GM12891 (cell line): ENCODE results near the gene RBBP8NL.

Source experiments
- DNase-seq: peaks from one replicate; pipeline ENCODE4 v3.0.0; 2011; ENCODE audit warnings: low spot score; ENCODE audit not compliant: insufficient read length
- FAIRE-seq: peaks from 2 replicates; lab custom pipeline; 2011; peaks lifted over from hg19 to GRCh38; lab: Jason Lieb, UNC
- PAX5 ChIP-seq: IDR thresholded peaks from 2 replicates; pipeline ENCODE4 v1.6.1; 2011; ENCODE audit warnings: low read length, moderate library complexity, mild to moderate bottlenecking; ENCODE audit not compliant: insufficient read depth, severe bottlenecking
- POLR2A ChIP-seq: IDR thresholded peaks from 2 replicates; pipeline ENCODE4 v1.6.1; 2011; ENCODE audit warnings: low read depth, low read length, control low read depth
- POLR2AphosphoS5 ChIP-seq: IDR thresholded peaks from 2 replicates; pipeline ENCODE4 v1.6.1; 2011; ENCODE audit warnings: low read depth, low read length, control low read depth
- POU2F2 ChIP-seq: IDR thresholded peaks from 2 replicates; pipeline ENCODE4 v1.6.1; 2011; ENCODE audit warnings: low read depth, mild to moderate bottlenecking, control low read depth, low read length, moderate library complexity
- SPI1 ChIP-seq: IDR thresholded peaks from 2 replicates; pipeline ENCODE4 v1.6.1; 2011; ENCODE audit warnings: low read depth, low read length, control low read depth
- TAF1 ChIP-seq: IDR thresholded peaks from 2 replicates; pipeline ENCODE4 v1.6.1; 2011; ENCODE audit warnings: low read depth, low read length, control low read depth

Gene RBBP8NL

DNA sequence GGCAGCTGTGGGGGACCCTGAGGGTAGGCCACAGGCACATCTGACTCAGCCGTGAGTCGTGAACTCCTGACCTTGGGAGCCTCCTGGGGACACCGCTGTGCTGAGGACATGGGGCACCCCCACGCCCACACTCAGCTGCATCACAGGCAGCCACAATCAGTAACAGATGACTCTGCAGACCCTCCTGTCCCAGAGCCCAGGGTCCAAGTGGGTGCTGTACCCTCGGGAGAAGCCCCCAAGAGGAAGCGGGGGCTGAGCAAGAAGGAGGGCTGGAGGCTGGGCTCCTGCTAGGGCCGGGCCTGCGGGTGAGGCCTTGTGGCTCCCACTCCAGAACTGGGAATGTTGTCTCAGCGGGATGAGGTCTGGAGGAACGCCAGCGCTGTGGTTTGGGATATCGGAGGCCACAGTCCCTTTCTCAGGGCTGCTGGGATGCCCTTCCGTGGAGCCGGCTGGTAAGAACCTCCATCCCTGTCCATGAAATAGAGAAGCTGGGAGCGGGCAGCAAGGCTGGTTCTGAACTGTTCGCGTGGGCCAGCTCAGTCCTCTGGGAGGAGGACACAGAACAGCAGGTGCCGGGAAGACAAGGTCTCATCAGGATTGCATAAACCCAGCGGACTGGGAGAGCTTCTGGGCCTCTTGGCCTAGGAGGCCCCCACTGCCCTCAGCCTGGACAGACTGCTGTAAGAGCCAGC is 57.1 kb downstream of the RBBP8NL start:
- no peak for TF ChIP-seq POLR2A
- FAIRE-seq (no peak), DNase-seq (no peak)

DNA sequence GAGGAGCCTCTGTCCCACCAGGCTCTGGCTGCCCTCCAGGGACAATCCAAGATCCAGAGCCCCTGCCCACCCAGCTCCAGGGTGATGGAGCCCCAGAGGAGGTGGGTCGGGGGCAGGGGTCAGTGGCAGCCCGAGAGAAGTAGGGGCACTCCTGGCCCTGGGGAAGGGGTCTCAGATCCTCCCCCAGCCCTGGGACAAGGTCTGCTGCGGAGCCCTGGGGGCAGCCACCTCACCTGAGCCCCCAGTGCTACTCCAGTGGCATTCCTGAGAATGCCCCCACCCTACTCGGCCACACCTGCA is 57.6 kb downstream of the RBBP8NL start:
- TF ChIP-seq POLR2AphosphoS5 (no peak), SPI1 (no peak), TAF1 (no peak), POLR2A (no peak), PAX5 (no peak), POU2F2 (no peak)
- no peak for DNase-seq
- FAIRE-seq = no peak

DNA sequence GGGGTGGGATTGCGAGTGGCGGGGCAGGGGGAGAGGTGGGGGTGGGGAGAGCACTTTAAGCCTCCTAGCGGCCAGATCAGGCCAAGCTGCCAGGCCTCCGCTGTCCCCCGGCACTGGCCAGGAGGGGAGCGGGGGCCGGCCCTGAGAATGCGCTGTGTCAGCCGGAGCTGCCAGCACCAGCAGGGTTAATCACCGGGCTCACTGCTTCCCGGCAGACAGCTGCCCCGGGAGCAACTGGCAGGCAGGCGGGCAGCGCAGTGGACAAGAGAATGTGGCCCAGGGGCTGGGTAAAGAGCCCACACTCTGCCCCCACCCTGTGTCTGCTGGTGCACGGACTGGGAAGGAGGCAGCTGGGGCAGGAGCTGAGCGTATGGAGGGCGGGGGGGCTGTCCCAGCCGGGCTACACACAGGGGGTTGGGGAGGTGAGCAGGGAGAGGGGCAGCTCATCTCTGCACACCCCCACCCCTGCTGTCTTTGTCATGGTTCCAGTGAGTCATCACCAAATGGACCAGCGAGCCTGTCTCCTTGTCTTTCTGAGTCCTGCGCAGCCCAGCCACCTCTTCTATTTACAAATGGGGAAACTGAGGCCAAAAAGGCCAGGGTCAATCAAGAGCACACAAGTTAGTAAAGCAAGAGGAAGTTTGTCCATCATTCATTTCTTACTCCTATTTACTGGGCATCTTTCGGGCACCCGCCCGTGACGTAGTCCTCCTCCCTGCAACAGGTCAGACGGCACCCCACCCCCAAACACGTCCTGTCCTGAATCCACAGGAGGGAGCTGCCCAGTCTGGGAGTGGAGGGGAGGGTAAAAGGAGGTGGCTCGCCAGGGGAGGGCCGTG is 58.1 kb downstream of the RBBP8NL start:
- DNase-seq (no peak), FAIRE-seq (no peak)
- TF ChIP-seq PAX5 = no peak
- TF ChIP-seq POLR2AphosphoS5 = no peak
- no peak for TF ChIP-seq TAF1
- no peak for TF ChIP-seq POLR2A
- no peak for TF ChIP-seq SPI1
- TF ChIP-seq POU2F2 = no peak

DNA sequence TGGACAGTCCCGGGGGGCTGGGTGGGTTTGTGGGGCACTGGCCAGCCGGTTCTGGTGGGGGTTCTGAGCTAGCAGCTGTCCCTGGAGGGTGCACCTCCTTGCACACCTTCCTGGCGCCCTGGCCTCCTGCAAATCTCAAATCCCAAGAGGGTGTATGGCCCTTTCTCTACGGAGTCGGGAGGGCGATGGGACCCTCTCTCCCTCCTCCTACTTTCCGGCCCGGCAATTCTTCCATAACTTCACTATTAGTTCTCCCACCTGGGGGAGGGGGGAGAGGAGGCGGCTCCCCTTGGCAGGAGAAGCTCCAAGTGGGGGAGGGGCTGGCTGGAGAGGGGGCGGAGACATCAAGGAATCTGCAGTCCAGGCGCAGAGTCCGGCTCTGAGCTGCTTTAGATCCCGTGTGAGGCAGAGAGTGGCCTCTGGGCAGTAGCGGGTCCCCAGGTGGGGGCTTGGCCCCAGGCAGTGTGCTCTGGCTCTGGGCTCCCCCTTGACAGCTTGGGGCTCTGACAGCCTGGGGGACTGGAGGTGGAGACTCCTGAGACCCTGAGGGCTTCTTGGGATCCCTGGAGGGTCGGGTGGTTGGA is 58.9 kb downstream of the RBBP8NL start:
- FAIRE-seq (no peak), DNase-seq (no peak)
- TF ChIP-seq SPI1 = no peak
- no peak for TF ChIP-seq POLR2A
- no peak for TF ChIP-seq PAX5
- TF ChIP-seq POLR2AphosphoS5 = no peak
- TF ChIP-seq TAF1 = no peak
- TF ChIP-seq POU2F2 = no peak

DNA sequence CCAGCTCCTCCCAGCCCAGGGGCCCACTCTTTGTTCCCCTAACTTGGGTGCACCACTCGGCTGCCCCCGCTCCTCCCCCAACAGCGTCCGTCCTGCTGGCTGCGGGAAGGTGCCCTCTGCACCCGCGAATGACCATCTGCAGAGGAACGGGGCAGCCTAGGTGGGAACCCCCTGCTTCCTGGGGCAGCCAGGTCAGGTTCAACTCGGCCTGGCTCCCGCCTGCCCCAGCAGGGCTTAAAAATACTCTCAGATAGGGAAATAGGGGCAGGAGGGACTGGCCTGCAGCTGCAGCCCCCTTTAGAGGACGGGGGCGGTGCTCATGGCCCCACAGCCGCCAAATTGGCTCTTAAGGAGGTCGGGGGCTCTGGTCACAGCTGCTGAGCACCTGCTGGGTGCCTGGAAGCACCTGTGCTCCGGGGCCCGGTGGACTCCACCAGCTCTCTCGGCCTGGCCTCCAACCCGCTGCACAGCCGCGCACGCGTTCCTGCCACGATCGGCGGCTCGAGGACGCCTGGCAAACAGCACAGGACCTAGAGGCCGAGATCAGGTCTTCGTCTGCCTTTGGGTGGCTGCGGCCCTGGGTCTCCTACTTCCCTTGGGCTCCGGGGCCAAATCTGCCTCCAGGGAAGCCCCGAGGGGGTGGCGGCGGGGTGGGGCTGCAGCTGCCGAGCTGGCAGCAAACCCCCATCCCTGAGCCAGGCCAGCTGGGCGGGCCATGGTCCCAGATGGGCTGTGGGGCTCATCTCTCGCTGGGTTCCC is 59.5 kb downstream of the RBBP8NL start:
- FAIRE-seq = no peak

DNA sequence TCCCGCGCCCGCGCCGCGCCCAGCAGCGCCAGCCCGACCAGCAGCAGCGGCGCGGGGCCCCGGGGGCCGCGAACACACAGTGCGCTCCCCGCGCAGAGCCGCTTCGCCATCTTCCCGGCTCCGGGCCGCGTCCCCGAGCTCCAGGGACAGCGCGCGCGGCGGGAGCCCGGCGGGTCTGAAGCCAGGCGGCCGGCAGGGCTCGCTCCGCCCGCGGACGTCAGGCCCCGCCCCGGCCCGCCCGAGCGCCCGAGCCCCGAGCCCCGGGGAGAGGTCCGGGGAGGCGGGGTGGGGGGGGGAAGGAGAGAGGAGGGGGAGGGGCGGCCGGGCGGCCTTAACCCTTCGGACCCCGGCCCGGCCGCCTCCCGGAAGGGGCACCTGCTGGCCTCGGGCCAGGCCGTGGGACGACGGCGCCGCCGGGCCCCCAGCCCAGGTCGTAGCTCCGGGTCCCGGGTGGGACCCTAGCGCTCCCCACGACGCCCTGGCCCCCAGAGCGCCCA is 60.2 kb downstream of the RBBP8NL start, which contains the start of gene LAMA5:
Gene LAMA5, minus strand, starts transcription at position 177 of the 497 bp plus-strand sequence. Its CDS starts 67 bp downstream, at position 110.
- TF ChIP-seq POU2F2 = no peak
- peak; percentile 85 for DNase-seq
- FAIRE-seq = no peak

More for the DNA sequence above, 59.5 kb downstream of the RBBP8NL start:
- no peak for DNase-seq
- no peak for TF ChIP-seq POLR2A
- no peak for TF ChIP-seq POU2F2
- no peak for TF ChIP-seq PAX5
- no peak for TF ChIP-seq POLR2AphosphoS5
- no peak for TF ChIP-seq TAF1
- TF ChIP-seq SPI1 = no peak

DNA sequence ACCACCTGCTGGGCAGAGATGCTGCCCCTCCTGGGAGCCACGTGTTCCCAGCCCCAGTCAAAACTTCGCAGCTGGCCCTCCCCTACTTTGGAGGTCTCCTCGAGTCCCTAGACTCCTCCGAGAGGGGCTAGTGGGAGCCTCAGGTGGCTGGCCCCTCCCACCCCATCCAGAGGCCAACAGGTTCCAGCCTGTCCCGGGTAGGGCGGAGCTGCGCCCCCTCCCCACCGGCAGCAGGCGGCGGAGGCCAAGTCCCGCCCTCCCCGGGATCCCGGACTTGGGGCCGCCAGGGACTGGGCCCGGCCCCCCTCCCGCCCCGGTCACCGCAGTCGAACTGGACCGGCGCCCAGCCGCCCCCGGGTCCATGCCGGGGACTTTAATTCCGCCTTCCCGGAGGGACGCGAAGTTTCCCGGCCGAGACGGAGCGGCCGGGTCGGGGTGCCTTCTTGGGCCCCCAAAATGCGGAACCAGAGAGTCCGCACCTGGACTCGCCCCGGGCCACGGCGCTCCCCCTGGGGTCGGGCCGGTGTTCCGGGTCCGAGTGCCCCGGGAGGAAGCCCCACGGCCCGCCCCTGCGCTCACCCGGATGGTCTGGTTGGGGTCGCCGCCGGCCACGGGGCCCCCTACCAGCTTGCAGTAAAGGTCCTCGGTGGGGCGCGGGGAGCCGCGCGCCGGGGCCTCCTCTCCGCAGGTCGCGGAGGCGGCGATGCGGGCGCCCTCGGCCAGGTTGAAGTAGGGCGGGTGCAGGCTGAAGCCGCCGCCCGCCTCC is 60.8 kb downstream of the RBBP8NL start:
- FAIRE-seq (no peak), DNase-seq (no peak)
- no peak for TF ChIP-seq POLR2AphosphoS5
- TF ChIP-seq TAF1 = no peak
- TF ChIP-seq POU2F2 = no peak
- TF ChIP-seq SPI1 = no peak
- no peak for TF ChIP-seq POLR2A

DNA sequence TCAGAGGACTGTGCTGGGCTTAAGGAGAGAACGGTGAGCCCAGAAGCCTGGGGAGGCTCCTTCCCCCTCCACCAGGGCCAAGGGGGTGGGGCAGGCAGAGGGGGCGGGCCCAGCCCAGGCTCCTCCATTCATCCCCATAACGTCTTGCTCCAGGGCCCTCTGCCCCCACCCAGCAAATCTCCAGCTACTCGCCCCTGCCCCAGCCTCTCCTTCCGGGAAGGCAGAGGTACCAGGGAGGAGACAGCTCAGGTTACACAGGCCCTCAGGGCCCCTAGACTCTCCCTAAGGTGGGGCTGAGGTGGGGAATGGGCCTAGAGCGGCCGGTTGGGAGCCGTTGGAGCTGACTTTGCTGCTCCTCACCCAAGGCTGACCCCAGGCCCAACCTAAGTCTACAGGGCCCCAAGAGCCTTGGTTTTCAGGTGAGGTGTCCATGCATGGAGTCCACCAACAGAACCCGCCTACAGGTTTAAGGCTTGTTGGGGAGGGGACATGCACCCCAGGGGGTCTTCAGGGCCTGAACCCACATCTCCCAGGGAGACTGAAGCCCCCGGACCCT is 61.4 kb downstream of the RBBP8NL start:
- DNase-seq (no peak), FAIRE-seq (no peak)
- TF ChIP-seq POU2F2 = no peak
- TF ChIP-seq POLR2A = no peak
- TF ChIP-seq POLR2AphosphoS5 = no peak
- TF ChIP-seq SPI1 = no peak
- TF ChIP-seq PAX5 = no peak

DNA sequence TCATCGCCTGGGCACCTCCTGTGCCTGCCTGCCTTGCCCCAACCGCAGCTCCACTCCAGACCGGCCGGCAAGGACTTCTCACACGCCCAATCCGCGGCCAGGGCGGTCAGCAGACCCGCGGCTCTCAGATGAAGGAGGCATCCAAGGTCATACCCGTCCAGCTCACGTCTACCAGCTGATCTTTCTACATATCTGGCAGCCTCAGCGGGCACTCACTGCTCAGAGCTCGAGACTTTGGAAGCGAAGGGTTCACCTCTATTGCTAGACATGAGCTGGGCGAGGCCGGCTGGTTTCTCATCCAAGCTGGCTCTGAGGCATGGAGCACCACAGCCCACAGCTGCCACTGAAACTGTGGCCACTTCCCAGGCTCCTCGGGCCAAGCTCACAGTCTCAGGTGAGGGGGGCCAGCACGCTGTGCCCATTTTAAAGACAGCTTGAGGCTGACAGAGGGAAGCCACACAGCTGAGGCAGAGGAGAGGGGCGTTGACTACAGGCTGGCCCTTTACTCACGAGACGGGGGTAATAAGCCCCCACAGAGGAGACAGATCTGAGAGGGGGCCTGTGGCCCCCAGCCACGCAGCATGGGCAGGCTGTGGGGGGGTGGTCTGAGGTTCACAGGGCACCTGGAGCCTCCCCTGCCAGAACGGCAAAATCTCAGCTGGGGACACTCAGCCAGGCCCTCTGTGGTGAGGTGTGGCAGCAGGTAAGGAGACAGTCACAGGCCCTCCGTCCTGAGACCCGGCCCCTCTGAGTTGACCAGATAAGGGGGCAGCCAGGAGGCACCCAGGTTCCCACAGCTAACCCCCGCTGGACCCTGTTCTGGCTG is 62.2 kb downstream of the RBBP8NL start:
- FAIRE-seq (no peak), DNase-seq (no peak)
- TF ChIP-seq PAX5 = no peak
- no peak for TF ChIP-seq POLR2A
- TF ChIP-seq TAF1 = no peak
- TF ChIP-seq SPI1 = no peak
- no peak for TF ChIP-seq POU2F2
- TF ChIP-seq POLR2AphosphoS5 = no peak
